Natural killer cell treated with Interleukin-12 subunit alpha and Interleukin-12 subunit beta and Interleukin-15 and Interleukin-18, amount 100 ng/mL, for 72 hours (primary cell): Measurements from ENCODE around the gene MTHFSD. TPM values are rescaled to one million over a fixed set of nuclear protein-coding genes. Genes with fewer than 3 reads are reported as not detected.

Source experiments
- ATAC-seq, 2 donors: fragments of 150-1000 bp; cut with Tn5 transposase in 1 of 2; sonication (Bioruptor Pico), chemical (Tn5 transposase) in 1 of 2; 2 replicates each; pipeline ENCODE4 v1.10.0; 2021
- DNase-seq: peaks from one replicate; pipeline ENCODE4 v3.0.0; 2022; ENCODE audit warnings: low spot score
- H3K27ac Mint-ChIP-seq, 2 donors: 1 replicate in 1 of 2; 2 replicates in 1 of 2; pipeline ENCODE4 v1.8.0; 2022; ENCODE audit warnings: mixed read lengths in 2 of 2, mild to moderate bottlenecking in 1 of 2, moderate library complexity in 1 of 2
- H3K27me3 Mint-ChIP-seq, 2 donors: 1 replicate in 1 of 2; 2 replicates in 1 of 2; pipeline ENCODE4 v1.8.0; 2022; ENCODE audit warnings: mixed read lengths in 2 of 2
- H3K36me3 Mint-ChIP-seq: one replicate; pipeline ENCODE4 v1.8.0; 2022; ENCODE audit warnings: mixed read lengths
- H3K4me1 Mint-ChIP-seq, 2 donors: 1 replicate in 1 of 2; 2 replicates in 1 of 2; pipeline ENCODE4 v1.8.0; 2022; ENCODE audit warnings: low read depth in 2 of 2, mixed read lengths in 2 of 2, mild to moderate bottlenecking in 1 of 2
- H3K4me3 Mint-ChIP-seq: one replicate; pipeline ENCODE4 v1.8.0; 2022; ENCODE audit warnings: mixed read lengths
- H3K9me3 Mint-ChIP-seq: 2 replicates; pipeline ENCODE4 v1.8.0; 2022; ENCODE audit warnings: mixed read lengths
- total RNA-seq, 2 donors: library from RNA; stranded (reverse); gene quantifications; one replicate each; pipeline ENCODE4 v1.2.3, GENCODE V29; 2022

MTHFSD gene
- total RNA-seq, 2 donors from 2014 or later = 24.3 to 32.8 TPM

DNA sequence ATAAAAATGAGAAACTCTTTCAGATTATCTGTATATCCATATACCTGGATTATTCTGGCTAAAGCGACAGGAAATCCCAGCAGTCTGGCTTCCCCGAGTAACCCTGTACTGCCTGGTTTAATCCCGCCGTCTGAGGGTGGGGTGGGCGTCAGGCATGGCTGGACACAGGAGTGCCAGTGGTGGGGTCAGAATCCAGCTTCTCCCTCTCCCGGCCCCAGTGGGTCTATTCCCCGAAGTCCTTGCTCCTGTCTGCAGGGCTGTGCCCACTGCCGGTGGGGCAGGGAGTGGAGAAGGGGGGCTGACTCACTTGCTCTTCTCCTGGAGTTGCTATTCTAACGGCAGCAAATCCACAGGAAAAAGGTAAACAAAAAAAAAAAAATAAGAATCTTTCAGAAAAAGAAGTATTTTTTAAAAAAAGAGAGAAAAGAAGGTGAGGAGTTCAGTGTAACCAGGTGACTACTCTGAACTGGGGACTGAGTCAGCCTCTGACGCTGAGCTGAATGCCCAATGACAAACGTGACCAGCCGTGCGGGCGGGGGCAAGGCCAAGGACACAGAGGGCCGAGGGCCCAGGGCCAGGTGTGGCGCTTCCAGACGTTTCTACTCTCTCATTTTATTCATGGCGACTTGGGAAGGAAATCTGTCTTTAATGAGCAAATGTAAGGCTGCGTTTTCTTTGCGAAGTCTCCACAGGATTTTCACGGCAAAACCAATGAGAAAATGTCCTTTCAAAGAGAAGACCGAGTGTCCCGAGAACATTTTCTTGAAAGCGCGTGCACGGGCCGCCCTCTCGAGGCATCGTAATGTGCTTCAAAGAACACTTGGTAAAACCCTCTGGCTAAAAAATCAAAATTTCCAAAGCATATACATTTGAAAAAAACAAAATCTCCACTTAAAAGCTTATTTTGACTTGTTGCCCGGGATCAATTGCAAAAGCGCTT lies 24.5 kb downstream of the MTHFSD start:
- Mint-ChIP-seq H3K4me1 (no peaks in the 10 kb centered on the region), H3K4me3 (no peak overlapping the region), H3K9me3 (no peaks in the 10 kb centered on the region), H3K27me3 (no peaks in the 10 kb centered on the region), H3K36me3 (no peaks in the 10 kb centered on the region), H3K27ac (no peak overlapping the region)
- DNase-seq (no peak), ATAC-seq (no peak)

DNA sequence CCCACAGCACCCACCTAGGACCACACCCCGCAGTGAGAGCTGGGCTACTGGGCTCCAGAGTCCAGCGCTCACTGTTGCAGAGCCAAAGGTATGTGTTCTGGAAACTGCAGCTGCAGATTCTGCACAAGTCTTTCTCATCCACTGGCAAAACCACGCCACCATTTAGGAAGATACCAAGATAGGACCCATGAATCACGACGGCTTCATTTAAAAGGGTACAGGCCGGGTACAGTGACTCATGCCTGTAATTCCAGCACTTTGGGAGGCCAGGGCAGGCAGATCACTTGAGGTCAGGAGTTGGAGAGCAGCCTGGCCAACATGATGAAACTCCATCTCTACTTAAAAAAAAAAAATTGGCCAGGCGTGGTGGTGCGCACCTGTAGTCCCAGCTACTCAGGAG lies 25.9 kb downstream of the MTHFSD start:
- Mint-ChIP-seq H3K4me1 (no peaks in the 10 kb centered on the region), H3K27ac (no peak overlapping the region), H3K4me3 (no peak overlapping the region), H3K9me3 (no peaks in the 10 kb centered on the region), H3K27me3 (no peaks in the 10 kb centered on the region), H3K36me3 (no peaks in the 10 kb centered on the region)
- DNase-seq = no peak
- no peak for ATAC-seq

DNA sequence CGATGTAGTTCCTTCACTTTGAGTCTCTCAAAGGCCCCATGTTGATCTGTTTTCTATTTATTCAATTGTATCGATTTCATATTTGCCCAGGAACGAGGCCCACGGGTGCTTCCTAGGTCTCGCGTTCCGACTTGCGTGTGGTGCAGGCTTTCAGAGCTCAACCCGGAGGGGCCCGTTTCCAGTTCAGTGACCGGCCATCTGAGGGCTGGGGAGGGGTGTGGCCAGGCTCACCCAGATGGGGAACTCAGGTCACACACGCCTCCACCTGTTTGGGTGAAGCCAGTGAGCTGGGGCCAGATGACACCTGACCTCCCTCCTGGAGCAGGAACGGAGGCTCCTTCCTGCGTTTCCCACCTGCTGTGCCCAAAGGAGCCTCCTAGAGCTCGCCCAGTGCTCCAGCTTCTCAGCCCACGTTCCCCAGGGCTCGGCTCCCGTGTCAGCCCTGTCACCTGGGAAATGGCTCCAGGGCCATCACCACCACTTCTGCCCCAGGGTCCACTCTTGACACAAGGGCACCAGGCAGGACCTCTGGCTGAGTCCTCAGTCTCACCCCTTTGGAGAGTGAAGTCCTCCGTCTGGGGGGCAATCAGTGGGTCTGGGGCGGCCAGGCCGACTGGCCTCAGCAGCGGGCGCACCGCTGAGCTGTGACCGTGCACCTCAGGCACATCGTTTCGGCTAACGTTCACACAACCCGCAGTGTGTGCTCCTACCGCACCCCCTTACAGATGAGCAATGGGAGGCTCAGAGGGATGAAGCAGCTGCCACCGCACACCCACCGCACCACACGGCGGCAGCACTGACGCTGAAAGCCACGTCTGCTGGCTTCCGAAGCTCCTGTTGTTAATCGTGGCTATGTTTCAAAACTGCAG lies 26.7 kb downstream of the MTHFSD start:
- H3K36me3 Mint-ChIP-seq = no peaks in the 10 kb centered on the region
- ATAC-seq (no peak), DNase-seq (no peak)
- no peak overlapping the region for H3K4me3 Mint-ChIP-seq
- H3K4me1 Mint-ChIP-seq = no peaks in the 10 kb centered on the region
- no peak overlapping the region for H3K27ac Mint-ChIP-seq
- no peaks in the 10 kb centered on the region for H3K27me3 Mint-ChIP-seq
- no peaks in the 10 kb centered on the region for H3K9me3 Mint-ChIP-seq

DNA sequence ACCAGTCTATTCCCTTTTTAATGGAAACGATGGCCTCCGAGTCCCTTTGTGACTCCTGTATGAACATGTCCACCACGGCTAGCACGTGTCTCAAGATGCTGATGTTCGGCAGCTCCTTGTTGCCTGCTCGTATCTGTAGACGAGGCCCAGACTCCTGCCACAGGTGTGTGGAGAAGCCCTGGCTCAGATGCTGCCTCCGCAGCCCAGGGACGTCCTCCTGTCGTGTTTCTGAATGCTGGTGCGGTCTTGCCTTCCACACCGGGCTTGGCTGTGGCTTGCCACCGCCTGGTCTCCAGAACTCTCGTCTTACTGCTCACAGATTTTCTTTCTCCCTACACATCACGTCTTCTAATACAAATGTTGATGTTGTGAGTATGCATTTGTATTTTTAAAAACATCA lies 27.7 kb downstream of the MTHFSD start:
- no peaks in the 10 kb centered on the region for H3K9me3 Mint-ChIP-seq
- H3K4me1 Mint-ChIP-seq = no peaks in the 10 kb centered on the region
- H3K27me3 Mint-ChIP-seq = peaks cover 0 to 3% of the 10 kb centered on the region in 2 donors
- ATAC-seq = no peak
- no peak overlapping the region for H3K4me3 Mint-ChIP-seq
- no peak for DNase-seq
- no peak overlapping the region for H3K27ac Mint-ChIP-seq
- H3K36me3 Mint-ChIP-seq = no peaks in the 10 kb centered on the region

DNA sequence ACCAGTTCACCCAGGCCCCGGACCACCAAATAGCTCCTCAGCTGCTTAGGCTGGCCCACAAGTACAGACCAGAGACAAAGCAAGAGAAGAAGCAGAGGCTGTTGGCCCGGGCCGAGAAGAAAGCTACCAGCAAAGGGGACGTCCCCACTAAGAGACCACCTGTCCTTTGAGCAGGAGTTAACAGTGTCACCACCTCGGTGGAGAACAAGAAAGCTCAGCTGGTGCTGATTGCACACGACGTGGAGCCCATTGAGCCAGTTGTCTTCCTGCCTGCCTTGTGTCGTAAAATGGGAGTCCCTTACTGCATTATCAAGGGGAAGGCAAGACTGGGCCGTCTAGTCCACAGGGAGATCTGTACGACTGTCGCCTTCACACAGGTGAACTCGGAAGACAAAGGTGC lies 29.3 kb downstream of the MTHFSD start:
- ATAC-seq = no peak
- no peak for DNase-seq
- Mint-ChIP-seq H3K4me1 (no peaks in the 10 kb centered on the region), H3K4me3 (no peak overlapping the region), H3K27me3 (peaks cover 0 to 11% of the 10 kb centered on the region in 2 donors), H3K9me3 (no peaks in the 10 kb centered on the region), H3K27ac (no peak overlapping the region), H3K36me3 (no peaks in the 10 kb centered on the region)

DNA sequence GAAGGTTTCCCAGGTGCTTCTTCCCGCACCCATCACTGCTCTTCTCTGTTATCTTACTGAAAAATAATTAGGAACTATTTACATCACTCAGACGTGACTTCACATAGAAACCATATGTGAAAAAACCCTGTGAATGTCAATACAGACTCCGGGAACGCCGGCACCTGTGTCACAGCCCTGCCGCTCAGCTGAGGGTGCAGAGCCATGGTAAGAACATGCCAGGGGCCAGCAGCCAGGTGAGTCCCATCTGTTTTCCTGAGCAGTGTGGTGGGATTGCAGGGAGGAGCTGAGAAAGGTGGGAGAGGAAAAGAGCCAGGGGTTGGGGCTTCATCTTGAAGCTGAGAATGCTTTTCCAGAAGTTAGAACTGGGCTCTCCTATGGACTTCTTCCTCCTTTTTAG lies 31.0 kb downstream of the MTHFSD start:
- Mint-ChIP-seq H3K27me3 (peaks cover 5 to 15% of the 10 kb centered on the region in 2 donors), H3K9me3 (no peaks in the 10 kb centered on the region), H3K4me1 (peaks cover 0 to 3% of the 10 kb centered on the region in 2 donors), H3K4me3 (no peak overlapping the region), H3K36me3 (no peaks in the 10 kb centered on the region), H3K27ac (no peak overlapping the region)
- ATAC-seq (no peak), DNase-seq (no peak)

DNA sequence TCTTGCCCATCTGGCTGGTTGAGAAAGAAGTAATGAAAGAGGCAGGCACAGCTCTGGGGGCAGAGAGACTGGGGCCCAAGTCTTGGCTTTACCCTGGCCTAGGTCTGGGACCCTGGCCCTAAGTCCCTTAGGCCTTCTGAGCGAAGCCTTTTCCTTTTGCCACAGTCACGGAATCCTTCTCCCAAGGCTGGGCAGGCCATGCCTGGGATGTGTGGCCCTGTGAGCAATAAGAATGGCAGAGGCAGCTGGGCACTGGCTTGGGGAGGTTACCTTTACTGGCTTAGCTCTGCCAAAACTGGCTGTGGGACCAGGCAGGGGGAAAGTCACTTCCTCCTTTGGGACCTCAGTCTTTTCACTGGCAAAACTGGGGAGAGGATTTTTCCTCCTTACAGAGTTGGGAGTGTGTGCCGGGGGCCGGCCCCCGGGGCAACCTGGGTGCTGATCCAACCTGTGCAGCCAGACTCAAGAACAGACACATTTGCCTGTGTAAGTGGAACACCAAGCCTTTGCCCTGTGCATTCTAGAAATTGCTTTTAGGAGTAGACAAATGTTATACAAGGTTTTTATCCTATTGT lies 31.8 kb downstream of the MTHFSD start:
- Mint-ChIP-seq H3K27me3 (peaks cover 10 to 19% of the 10 kb centered on the region in 2 donors), H3K4me1 (peaks cover 0 to 4% of the 10 kb centered on the region in 2 donors), H3K9me3 (no peaks in the 10 kb centered on the region), H3K4me3 (no peak overlapping the region), H3K27ac (no peak overlapping the region), H3K36me3 (no peaks in the 10 kb centered on the region)
- DNase-seq (no peak), ATAC-seq (no peak)

DNA sequence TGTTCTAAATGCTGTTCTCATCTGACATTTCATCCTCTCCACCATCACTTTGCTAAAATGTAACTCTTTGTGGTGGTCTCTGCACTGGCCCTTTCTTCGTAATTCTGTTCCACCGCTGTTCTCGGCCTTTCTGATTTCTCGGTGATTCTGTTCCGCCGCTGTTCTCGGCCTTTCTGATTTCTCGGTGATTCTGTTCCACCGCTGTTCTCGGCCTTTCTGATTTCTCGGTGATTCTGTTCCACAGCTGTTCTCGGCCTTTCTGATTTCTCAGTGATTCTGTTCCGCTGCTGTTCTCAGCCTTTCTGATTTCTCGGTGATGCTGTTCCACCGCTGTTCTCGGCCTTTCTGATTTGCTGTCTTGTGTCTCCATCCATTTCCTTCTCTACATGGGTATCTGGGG lies 32.4 kb downstream of the MTHFSD start:
- ATAC-seq (no peak), DNase-seq (no peak)
- no peaks in the 10 kb centered on the region for H3K9me3 Mint-ChIP-seq
- H3K27ac Mint-ChIP-seq = no peak overlapping the region
- no peak overlapping the region for H3K4me3 Mint-ChIP-seq
- H3K27me3 Mint-ChIP-seq = peaks cover 16 to 24% of the 10 kb centered on the region in 2 donors
- H3K4me1 Mint-ChIP-seq = peaks cover 0 to 4% of the 10 kb centered on the region in 2 donors
- H3K36me3 Mint-ChIP-seq = no peaks in the 10 kb centered on the region

DNA sequence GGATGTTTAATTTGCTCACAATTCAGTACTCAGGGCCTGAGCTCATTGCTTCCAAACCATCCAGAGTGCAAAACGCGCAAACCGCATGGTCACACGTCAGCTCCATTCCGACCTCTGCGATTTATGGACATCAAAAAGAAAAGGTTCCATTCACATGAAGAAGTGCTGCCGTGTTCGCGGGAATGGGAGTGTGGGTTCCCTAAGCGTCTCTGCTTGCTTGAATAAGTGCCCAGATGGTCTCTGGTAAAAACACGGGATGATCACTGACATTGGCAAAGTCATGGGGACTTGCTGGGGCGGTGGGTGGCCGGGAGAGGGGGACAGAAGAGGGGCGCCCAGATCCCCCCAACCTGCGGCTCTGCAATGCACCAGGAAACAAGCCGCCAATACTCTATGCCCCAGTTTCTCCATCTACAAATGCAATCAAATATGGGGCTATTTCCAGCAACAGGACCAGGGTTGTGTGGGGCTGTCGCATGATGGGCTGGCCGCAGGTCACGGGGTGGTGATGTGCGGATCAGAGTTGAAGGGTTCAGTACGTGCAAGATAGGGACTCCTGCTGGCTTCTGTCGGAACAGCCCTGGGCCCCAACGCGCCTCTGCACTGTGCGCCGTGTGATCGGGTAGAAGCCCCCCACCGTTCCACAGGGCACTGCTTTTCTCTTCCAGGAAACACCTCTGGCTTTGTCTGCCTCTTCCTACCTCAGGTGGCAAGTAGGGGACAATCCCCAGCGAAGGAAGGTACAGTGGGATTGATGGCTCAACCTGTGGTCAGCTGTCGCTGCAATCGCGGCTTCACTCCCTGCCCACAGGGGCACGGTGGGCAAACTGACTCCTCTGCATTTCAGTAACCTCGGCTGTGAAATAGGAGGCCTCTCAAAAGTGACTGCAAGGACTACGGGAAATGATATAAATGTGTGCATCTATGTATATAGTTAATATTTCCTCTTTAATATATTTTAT lies 33.5 kb downstream of the MTHFSD start:
- Mint-ChIP-seq H3K36me3 (no peaks in the 10 kb centered on the region), H3K27ac (no peak overlapping the region), H3K4me1 (peaks cover 0 to 4% of the 10 kb centered on the region in 2 donors), H3K27me3 (peaks cover 24 to 31% of the 10 kb centered on the region in 2 donors), H3K9me3 (no peaks in the 10 kb centered on the region), H3K4me3 (no peak overlapping the region)
- ATAC-seq (no peak), DNase-seq (no peak)

DNA sequence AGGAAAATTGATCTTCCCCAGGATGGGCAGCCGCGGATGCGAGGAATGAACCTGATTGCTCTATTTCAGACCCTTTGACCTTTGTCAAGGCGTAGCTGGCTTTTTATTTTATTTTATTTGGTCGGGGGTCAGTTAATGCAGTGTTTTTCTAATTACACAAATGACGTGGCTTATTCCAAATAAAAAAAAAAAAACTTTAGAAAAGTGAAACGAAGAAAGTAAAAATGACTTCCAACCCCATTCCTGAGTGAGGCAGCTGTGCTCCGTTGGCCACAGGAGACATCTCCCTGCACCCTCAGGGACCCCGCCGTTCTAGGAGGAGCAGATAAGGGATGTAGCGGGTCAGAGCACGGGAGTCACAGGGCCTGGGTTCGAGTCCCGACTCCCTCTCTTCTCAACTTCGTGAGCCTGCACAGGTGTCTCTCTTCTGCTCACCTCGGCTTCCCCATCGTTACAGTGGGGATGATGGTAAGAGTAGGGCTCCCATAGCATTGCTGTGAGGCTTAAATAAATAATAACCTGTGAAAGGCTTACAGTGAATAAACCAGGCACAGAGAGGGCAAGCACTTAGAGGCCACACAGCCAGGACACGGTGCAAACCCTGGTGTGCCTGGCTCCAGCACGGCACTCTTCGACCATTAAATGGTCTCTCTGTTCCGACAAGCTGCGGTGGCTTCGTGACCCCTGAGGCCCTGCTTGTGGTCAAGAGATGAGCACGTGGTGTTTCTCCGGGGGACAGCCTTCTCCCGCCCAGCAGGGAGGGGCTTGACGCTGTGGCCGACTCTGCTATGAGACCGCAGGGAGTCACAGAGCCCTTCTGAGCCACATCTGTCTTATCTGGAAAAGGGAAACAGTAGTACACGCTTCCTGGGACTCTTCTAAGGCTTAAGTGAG lies 34.5 kb downstream of the MTHFSD start:
- peaks cover 29 to 31% of the 10 kb centered on the region in 2 donors for H3K27me3 Mint-ChIP-seq
- no peak for DNase-seq
- H3K9me3 Mint-ChIP-seq = no peaks in the 10 kb centered on the region
- no peak overlapping the region for H3K27ac Mint-ChIP-seq
- H3K4me1 Mint-ChIP-seq = peaks cover 0 to 4% of the 10 kb centered on the region in 2 donors
- H3K4me3 Mint-ChIP-seq = peak overlapping the region; percentile 15
- no peaks in the 10 kb centered on the region for H3K36me3 Mint-ChIP-seq
- no peak for ATAC-seq

DNA sequence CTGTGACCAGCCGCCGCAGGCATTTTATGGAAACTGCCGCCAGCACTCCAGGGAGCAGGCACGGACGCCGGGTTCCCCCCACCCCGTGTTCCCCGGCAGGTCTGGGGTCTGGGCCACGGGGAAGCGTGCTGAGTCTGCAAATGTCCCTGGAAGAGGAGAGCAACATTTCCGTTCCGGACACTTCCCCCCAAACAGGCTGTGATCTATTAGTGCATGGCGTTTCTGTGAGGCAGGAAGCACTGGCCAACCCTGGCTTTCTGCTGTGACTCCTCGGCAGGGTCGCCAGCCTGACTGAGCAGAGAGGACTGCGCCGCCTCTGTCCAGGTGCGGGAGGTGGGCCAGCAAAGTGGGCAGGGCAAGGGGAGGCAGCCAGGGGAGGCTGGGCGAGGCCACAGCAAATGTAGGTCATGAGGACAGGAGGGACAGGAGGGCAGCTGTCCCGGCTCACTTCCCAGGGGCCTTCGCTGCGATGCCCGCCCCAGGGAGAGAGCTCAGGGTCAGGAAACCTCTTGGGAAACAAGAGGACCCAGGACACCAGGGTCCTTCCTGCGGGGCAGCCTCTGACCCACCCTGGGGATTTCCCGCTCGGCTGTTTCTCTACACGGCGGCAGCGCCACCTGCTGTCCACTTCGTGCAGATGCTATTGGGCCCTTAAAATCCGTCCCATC lies 35.3 kb downstream of the MTHFSD start:
- Mint-ChIP-seq H3K27ac (no peak overlapping the region), H3K9me3 (no peaks in the 10 kb centered on the region), H3K4me1 (peaks cover 0 to 4% of the 10 kb centered on the region in 2 donors), H3K4me3 (peak overlapping the region; percentile 15), H3K36me3 (no peaks in the 10 kb centered on the region), H3K27me3 (peaks cover 35% of the 10 kb centered on the region in 2 donors)
- DNase-seq (no peak), ATAC-seq (peak; percentile 52 to 66)
